AG09319 (cell line): ENCODE measurements around the gene LRRC27.
A peak's percentile ranks its signal among the peaks of the same experiment; 100 is the strongest.

Experiments used
- DNase-seq: peaks from one replicate; pipeline ENCODE4 v3.0.0-alpha.2; 2010; ENCODE audit warnings: low read depth; ENCODE audit errors: extremely low read depth
- CTCF ChIP-seq: IDR thresholded peaks from 2 replicates; pipeline ENCODE4 v1.5.1; 2011; ENCODE audit warnings: low read depth, mild to moderate bottlenecking, inconsistent platforms, low read length, moderate library complexity

Gene LRRC27

GRCh38 chr10:132331601-132332432, at the start of gene LRRC27:
Gene LRRC27, plus strand, starts transcription at chr10:132332193. Its CDS starts 1,332 bp downstream, at chr10:132333525.
- TF ChIP-seq CTCF, result no peak
- DNase-seq, result peak; percentile 97

GRCh38 chr10:132282667-132283603, 49.1 kb upstream of the LRRC27 start:
- TF ChIP-seq CTCF, result no peak

GRCh38 chr10:132283604-132284382, 48.2 kb upstream of the LRRC27 start:
- no peak for DNase-seq
- no peak for TF ChIP-seq CTCF

More at GRCh38 chr10:132282667-132283603, 49.1 kb upstream of the LRRC27 start:
- no peak for DNase-seq

- TF ChIP-seq CTCF, result no peak
- DNase-seq, result no peak
Observed at GRCh38 chr10:132289439-132289838, 42.6 kb upstream of the LRRC27 start.

GRCh38 chr10:132290631-132291030, 41.4 kb upstream of the LRRC27 start:
- DNase-seq, result no peak
- no peak for TF ChIP-seq CTCF

GRCh38 chr10:132291826-132292225, 40.2 kb upstream of the LRRC27 start:
- TF ChIP-seq CTCF, result no peak
- DNase-seq, result no peak
